ENCODE measurements around the gene TIMM29. TPM values are rescaled to one million over a fixed set of nuclear protein-coding genes. Genes with fewer than 3 reads are reported as not detected.

TIMM29 gene
- total and polyA plus RNA-seq, 9 of the 15 experiments (the other 6 are each of a cell fraction or from before 2014, with no cell fraction given) = 2.4 to 29.4 (median 16.3) TPM

- no peak for TF ChIP-seq ELF4 (CRISPR knock-in tag; IDR thresholded peaks at IDR 0.05)
- no peak for TF ChIP-seq KDM4B (IDR thresholded peaks at IDR 0.05; ENCODE audit: borderline replicate concordance in 2 of 2, low read depth in 1 of 2)
- no peak for TF ChIP-seq RFX7 (CRISPR knock-in tag; IDR thresholded peaks at IDR 0.05)
- TF ChIP-seq CBFB (CRISPR knock-in tag; IDR thresholded peaks at IDR 0.05) = no peak
- TF ChIP-seq CTBP1 (IDR thresholded peaks at IDR 0.05; ENCODE audit: borderline replicate concordance) = peak; percentile 93
- no peak for TF ChIP-seq MYBL2 (IDR thresholded peaks at IDR 0.05; ENCODE audit: low read depth)
- TF ChIP-seq MYBL2 (CRISPR knock-in tag; IDR thresholded peaks at IDR 0.05; ENCODE audit: borderline replicate concordance) = no peak
- TF ChIP-seq SMC3 (conservative IDR thresholded peaks at IDR 0.05; ENCODE audit: insufficient read depth, low read depth, low read length) = no peak
- TF ChIP-seq HMG20A (CRISPR knock-in tag; conservative IDR thresholded peaks at IDR 0.05) = no peak
- no peak for TF ChIP-seq HMBOX1 (IDR thresholded peaks at IDR 0.05)
- TF ChIP-seq PURB (CRISPR knock-in tag; IDR thresholded peaks at IDR 0.05; ENCODE audit: low read depth) = no peak
- no peak; the same call in 1 of the 2 replicates for TF ChIP-seq LEF1 (IDR thresholded peaks at IDR 0.05)
- TF ChIP-seq ZSCAN32 (CRISPR knock-in tag; IDR thresholded peaks at IDR 0.05) = no peak
- no peak for TF ChIP-seq BRF1 (IDR thresholded peaks at IDR 0.05; ENCODE audit: borderline replicate concordance, extremely low read depth, insufficient read length)
- TF ChIP-seq KDM2B (CRISPR knock-in tag; IDR thresholded peaks at IDR 0.05) = 0 out of 2 replicates have a peak, but pooled peaks have one; percentile 50
- TF ChIP-seq ZNF282 (CRISPR knock-in tag; IDR thresholded peaks at IDR 0.05) = no peak
- no peak for TF ChIP-seq EP300 (IDR thresholded peaks at IDR 0.05; ENCODE audit: low read length)
- TF ChIP-seq VEZF1 (CRISPR knock-in tag; IDR thresholded peaks at IDR 0.05) = peak; percentile 100
- no peak for TF ChIP-seq RAD21 (CRISPR knock-in tag; conservative IDR thresholded peaks at IDR 0.05 in 1 of 2, IDR thresholded peaks at IDR 0.05 in 1 of 2)
- TF ChIP-seq HINFP (tag; conservative IDR thresholded peaks at IDR 0.05; ENCODE audit: low read depth) = no peak
- no peak for TF ChIP-seq STAG1 (CRISPR knock-in tag; IDR thresholded peaks at IDR 0.05; ENCODE audit: borderline replicate concordance)
- TF ChIP-seq CREB3 (tag; conservative IDR thresholded peaks at IDR 0.05; ENCODE audit: low read depth) = no peak
- no peak for TF ChIP-seq MCM3 (IDR thresholded peaks at IDR 0.05)
- TF ChIP-seq PHB (CRISPR knock-in tag; IDR thresholded peaks at IDR 0.05) = 0 out of 2 replicates have a peak, but pooled peaks have one; percentile 67
- TF ChIP-seq ZNF274 (IDR thresholded peaks at IDR 0.05; ENCODE audit: borderline replicate concordance, low read depth, low read length) = no peak
These were observed 31.9 kb downstream of the TIMM29 start, which contains the start of gene SMARCA4 (continued) for GRCh38 chr19:10960314-10961072.

Data from K562 (cell line).